Urinary bladder (tissue), 4 donors: Measurements from ENCODE around the gene NCKIPSD. TPM values are rescaled to one million over a fixed set of nuclear protein-coding genes. Genes with fewer than 3 reads are reported as not detected.

Experiments used
- DNase-seq: peaks from one replicate; pipeline ENCODE4 v3.0.0-alpha.2; 2015; ENCODE audit errors: extremely low spot score
- H3K27ac ChIP-seq: one replicate; pipeline ENCODE4 v1.5.1; 2013; ENCODE audit warnings: low read depth, mild to moderate bottlenecking, moderate library complexity
- H3K36me3 ChIP-seq: one replicate; pipeline ENCODE4 v1.6.1; 2013; ENCODE audit warnings: mild to moderate bottlenecking, moderate library complexity; ENCODE audit not compliant: insufficient read depth
- H3K4me1 ChIP-seq: one replicate; pipeline ENCODE4 v1.6.1; 2013; ENCODE audit warnings: mild to moderate bottlenecking, moderate library complexity; ENCODE audit not compliant: insufficient read depth
- H3K4me3 ChIP-seq: one replicate; pipeline ENCODE4 v1.5.1; 2013; ENCODE audit warnings: low read depth, low read length
- WGBS: extraction: QIAGEN DNeasy Blood & Tissue Kit; methylation state at CpG from one replicate; pipeline ENCODE4 v1.1.7; 2013; 5-methylcytosine and 5-hydroxymethylcytosine counted together
- polyA plus RNA-seq: library from polyadenylated mRNA; stranded (reverse); fragments of 200-250 nt; gene quantifications from one replicate; pipeline ENCODE4 v1.2.3, GENCODE V29; 2013
- total RNA-seq: library from RNA; depleted of rRNA; stranded (reverse); fragments of >200 nt; gene quantifications from one replicate; pipeline ENCODE4 v1.2.3, GENCODE V29; 2014
- donor health status: healthy with polysubstance abuse.
- donor health status: healthy.

NCKIPSD gene
- total and polyA plus RNA-seq, 2 donors, result 8.6 to 18.1 TPM

DNA sequence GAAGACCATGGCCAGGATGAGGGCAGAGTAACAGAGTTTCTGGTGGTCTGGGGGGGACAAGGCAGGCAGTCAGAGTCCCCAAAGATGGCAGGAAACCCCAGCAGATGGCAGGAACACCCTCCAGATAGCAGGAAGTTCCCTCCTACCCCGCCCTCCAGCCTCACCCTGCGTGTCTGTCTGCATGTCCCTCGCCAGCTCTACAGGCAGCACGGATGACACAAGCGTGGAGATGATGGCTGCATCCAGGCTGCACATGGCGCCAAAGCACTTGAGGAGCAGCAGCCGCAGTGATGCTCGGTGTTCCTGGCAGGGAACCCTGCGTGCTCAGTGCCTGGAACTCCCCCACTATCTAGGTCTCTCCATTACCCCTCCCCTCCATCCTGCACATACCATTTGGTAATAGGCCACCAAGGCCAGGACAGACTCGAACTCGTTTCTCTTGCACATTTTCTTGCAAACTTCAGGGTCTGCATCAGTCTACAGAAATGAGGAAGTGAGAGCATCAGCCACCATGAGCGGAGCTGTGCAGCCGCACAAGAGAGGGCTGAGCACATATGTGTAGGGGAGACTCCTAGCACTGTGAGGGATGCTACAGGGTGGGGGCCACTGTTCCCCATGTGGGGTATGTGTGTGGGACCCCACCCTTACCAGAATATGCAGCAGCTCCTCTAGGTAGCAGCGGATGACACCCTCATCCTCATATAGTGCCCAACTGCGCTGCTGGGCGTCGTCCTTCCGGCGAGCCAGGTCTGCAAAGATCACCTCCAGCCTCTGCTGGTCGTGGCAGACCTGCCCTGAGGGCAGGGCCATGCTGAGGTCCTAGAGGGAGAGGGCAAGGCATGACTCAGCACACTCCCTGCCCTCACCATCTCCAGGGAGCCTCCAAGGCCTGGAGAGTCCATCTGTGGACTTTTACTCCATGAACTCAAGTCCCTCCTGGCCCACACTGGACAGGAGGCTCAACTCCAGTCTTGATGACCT, 6.0 kb downstream of the NCKIPSD start:
- H3K4me1 ChIP-seq, result no peaks in the 10 kb centered on the region
- DNase-seq, result no peak
- H3K36me3 ChIP-seq, result no peaks in the 10 kb centered on the region

GRCh38 chr3:48678566-48679380, 6.9 kb downstream of the NCKIPSD start:
- no peaks in the 10 kb centered on the region for H3K4me1 ChIP-seq
- no peaks in the 10 kb centered on the region for H3K36me3 ChIP-seq
- H3K27ac ChIP-seq, result no peak overlapping the region
- DNase-seq, result no peak
- 94% methylated on average over 24 of the region's 24 CpGs for WGBS
- H3K4me3 ChIP-seq, result no peak overlapping the region

More for the DNA sequence above, 6.0 kb downstream of the NCKIPSD start:
- no peak overlapping the region for H3K27ac ChIP-seq
- H3K4me3 ChIP-seq, result no peak overlapping the region
- 89% methylated on average over 20 of the region's 20 CpGs for WGBS

DNA sequence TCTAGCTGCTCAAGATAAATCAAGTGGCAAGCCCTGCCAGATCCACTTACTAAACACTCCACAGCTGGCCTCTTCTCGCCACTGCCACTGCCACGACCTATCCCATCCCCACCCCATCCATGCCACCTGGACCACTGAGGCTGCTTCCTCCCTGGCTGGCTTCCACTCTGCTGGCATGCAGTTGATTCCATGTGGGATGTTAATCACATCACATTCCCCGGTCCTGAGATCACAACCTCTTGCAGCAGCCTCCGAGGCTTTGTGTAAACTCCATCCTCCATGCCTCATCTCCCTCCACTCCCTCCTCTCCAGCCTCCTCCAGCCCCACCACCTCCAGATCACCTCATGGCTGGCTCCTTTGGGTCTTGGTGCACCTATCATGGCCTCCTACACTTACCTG, 7.7 kb downstream of the NCKIPSD start:
- no peak overlapping the region for H3K27ac ChIP-seq
- H3K4me1 ChIP-seq, result no peaks in the 10 kb centered on the region
- no peak overlapping the region for H3K4me3 ChIP-seq
- H3K36me3 ChIP-seq, result no peaks in the 10 kb centered on the region
- DNase-seq, result no peak
- 67% methylated on average over 4 of the region's 4 CpGs for WGBS

- H3K4me3 ChIP-seq, result no peak overlapping the region
- no peaks in the 10 kb centered on the region for H3K36me3 ChIP-seq
- H3K27ac ChIP-seq, result no peak overlapping the region
- no peaks in the 10 kb centered on the region for H3K4me1 ChIP-seq
- 94% methylated on average over 9 of the region's 9 CpGs for WGBS
- no peak for DNase-seq
These were observed 11.2 kb downstream of the NCKIPSD start for GRCh38 chr3:48674505-48674904.

DNA sequence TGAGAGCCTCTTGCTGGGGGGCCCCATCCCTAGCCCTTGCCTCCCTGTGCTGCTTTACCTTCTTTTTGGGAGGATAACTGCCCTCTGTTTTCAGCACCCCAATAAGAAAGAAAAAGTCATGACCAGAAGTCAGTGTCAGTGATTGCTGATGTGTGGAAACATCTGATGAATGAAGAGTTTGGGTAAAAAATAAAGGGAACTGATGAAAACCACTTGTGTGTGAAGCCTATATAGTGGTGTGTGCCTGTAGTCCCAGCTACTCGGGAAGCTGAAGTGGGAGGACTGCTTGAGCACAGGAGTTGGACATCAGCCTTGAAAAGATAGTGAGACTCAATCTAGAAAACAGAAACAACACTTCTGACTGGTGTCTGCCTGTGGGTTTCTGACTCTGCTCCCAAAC, 13.2 kb downstream of the NCKIPSD start:
- H3K4me1 ChIP-seq, result no peaks in the 10 kb centered on the region
- no peak overlapping the region for H3K4me3 ChIP-seq
- WGBS, result 57% methylated on average over 1 of the region's 1 CpG
- H3K36me3 ChIP-seq, result no peaks in the 10 kb centered on the region
- no peak for DNase-seq
- H3K27ac ChIP-seq, result no peak overlapping the region

DNA sequence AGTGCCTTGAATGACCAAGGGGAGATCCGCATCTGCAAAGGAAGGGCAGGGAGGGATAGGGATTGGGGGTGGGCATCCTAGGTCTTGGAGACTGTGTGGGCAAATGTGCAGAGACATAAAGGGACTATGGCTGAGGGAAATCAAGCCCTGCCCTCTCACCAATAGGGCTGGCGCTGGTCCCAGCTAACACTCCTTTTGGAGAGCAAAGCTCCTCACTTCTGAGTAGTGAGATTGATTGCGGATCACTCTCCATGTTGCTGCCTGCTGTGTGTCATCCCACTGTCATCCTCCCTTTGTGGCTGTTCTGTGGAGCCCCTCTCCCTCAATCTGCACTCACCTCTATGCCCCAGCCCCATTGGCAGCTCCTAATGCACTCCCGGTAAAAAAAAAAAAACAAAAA, 20.8 kb downstream of the NCKIPSD start:
- Histone ChIP-seq H3K4me1 (peaks cover 5% of the 10 kb centered on the region), H3K36me3 (no peaks in the 10 kb centered on the region), H3K4me3 (no peak overlapping the region), H3K27ac (no peak overlapping the region)
- WGBS, result 81% methylated on average over 4 of the region's 4 CpGs
- no peak for DNase-seq

DNA sequence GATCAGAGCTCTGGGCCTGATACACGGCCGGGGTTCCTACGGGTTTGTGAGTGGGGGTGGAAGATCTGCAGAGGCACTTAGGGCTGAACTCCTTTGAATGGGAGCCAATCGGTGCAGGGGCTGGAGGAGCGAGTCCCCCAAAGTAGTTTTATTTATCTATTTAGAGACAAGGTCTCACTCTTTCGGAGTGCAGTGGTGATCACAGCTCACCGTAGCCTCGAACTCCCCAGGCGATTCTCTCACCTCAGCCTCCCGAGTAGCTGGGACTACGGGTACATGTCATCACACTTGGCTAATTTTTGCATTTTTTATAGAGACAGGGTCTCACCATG, 21.4 kb downstream of the NCKIPSD start:
- Histone ChIP-seq H3K4me3 (no peak overlapping the region), H3K27ac (no peak overlapping the region)

DNA sequence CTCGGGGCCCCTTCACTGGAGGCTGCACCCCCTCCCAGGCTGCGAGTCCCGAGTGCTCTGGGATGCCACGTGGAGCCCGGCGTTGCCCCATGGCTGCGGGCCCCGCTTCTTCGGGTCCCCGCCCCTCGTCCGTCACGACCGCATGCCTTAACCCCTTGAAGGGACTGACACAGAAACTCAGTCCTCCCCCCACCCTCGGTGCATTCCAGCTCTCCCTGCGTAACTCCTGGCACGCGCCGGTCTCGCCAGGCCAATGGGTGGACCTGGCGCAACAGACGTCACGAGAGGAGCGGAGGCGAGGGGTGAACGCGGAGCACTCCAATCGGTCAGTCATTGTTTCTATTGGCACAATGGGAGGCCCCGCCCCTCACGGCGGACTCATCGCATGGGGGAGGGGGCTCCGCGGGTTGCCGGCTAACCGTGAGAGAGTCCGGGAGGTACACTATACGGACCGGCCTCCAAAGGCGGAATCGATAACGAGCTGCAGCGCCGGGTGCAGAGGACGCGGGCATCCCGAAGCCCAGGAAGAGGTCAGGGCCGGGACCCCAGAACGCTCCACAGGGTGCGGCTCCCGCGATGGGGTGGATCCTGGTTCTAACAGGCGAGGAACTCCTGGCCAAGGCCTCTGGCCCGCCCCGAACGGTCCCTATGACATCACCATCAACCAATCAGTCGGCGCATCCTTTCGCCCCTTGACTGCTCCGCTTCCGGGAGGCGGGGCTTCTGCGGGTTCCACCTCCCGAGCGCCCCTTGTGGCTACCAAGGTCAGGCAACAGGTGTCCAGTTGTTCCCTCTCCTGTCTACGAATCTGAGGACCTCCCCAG, 22.0 kb downstream of the NCKIPSD start:
- Histone ChIP-seq H3K36me3 (no peaks in the 10 kb centered on the region), H3K4me1 (peaks cover 5% of the 10 kb centered on the region), H3K4me3 (peak overlapping the region; percentile 30), H3K27ac (no peak overlapping the region)
- peak; percentile 90 for DNase-seq
- WGBS, result under 1% methylated on average over 66 of the region's 66 CpGs

More for the DNA sequence above, 21.4 kb downstream of the NCKIPSD start:
- Histone ChIP-seq H3K4me1 (peaks cover 5% of the 10 kb centered on the region), H3K36me3 (no peaks in the 10 kb centered on the region)
- DNase-seq, result no peak
- WGBS, result 55% methylated on average over 11 of the region's 11 CpGs

DNA sequence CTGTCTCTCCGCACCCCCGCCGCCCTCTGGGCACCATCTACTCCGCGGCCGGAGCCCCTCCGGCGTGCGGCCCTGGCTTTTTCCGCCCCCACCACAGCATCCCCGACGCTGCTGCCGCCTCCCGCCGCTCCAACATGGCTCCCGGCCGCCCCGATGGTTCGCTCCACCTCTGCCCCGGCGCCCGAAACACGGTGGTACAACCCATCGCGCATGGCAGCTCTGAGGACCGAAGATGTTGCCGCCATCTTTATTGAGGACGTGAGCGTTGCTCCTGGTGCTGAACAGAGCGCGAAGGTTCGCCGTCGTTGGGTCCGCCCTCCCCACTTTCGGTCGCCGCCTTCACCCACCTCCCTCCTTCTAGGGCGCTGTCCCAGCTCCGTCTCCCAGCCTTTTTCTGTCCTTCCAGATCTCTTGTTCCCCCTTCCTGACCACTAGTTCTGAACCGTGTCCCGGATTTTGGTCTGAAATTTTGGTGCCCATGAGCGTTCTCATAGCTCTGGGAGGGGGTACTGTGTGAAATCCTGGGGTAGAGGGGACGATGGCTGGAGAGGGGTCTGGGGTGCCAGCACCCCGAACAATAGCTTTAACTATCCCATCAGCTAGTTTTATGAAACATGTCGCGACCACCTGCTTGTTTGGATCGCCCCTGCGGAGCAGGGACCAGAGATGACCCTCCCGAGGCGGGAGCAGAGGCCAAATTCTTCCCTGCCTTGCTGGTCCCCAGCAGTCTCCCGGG, 22.8 kb downstream of the NCKIPSD start, which contains the start of gene CELSR3:
TSS of gene CELSR3 (minus strand) at position 134 of the 736 bp plus-strand sequence. CDS start 252 bp downstream, outside the sequence.
- H3K27ac ChIP-seq, result no peak within 1 kb of the TSS
- no peak for DNase-seq
- peaks cover 5% of the 10 kb centered on the region for H3K4me1 ChIP-seq
- no peaks in the 10 kb centered on the region for H3K36me3 ChIP-seq
- H3K4me3 ChIP-seq, result peak within 1 kb of the TSS; percentile 30
- WGBS, result under 1% methylated on average over 52 of the region's 52 CpGs

DNA sequence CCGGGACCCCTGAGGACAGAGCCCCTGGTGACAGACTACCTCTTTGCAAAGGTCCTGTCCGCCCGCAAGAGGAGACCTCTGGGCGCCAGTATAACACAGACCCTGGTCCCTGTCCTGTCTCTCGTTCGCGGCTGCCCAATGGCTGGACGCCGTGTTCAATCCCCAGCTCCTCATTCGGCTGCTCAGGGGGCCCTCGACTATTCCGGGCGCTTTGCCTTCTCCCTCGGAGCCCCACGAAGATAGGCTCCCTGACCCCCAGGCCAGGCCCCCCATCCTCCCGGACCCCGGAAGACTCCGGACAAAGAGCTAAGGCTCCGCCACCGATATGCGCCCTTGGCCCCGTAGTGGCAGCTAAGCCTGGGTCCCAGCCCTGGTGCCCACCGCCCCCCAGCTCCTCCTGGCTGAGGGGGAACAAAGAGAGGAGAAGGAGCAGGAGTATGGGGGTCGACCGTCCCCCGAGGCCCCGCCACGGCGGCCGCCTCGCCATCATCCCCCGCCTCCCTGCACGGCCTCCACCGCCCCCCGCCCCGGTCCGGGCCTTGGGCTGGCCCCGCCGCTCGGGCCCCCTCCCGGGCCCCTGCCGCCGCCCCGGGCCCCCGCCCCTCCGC, 23.5 kb downstream of the NCKIPSD start:
- Histone ChIP-seq H3K36me3 (no peaks in the 10 kb centered on the region), H3K27ac (no peak overlapping the region), H3K4me3 (no peak overlapping the region), H3K4me1 (peaks cover 5% of the 10 kb centered on the region)
- WGBS, result 2% methylated on average over 46 of the region's 46 CpGs
- no peak for DNase-seq

- H3K4me1 ChIP-seq, result peaks cover 5% of the 10 kb centered on the region
- H3K27ac ChIP-seq, result no peak overlapping the region
- WGBS, result 2% methylated on average over 67 of the region's 67 CpGs
- no peak overlapping the region for H3K4me3 ChIP-seq
- no peaks in the 10 kb centered on the region for H3K36me3 ChIP-seq
- DNase-seq, result no peak
These were observed 24.1 kb downstream of the NCKIPSD start for GRCh38 chr3:48661501-48662144.

DNA sequence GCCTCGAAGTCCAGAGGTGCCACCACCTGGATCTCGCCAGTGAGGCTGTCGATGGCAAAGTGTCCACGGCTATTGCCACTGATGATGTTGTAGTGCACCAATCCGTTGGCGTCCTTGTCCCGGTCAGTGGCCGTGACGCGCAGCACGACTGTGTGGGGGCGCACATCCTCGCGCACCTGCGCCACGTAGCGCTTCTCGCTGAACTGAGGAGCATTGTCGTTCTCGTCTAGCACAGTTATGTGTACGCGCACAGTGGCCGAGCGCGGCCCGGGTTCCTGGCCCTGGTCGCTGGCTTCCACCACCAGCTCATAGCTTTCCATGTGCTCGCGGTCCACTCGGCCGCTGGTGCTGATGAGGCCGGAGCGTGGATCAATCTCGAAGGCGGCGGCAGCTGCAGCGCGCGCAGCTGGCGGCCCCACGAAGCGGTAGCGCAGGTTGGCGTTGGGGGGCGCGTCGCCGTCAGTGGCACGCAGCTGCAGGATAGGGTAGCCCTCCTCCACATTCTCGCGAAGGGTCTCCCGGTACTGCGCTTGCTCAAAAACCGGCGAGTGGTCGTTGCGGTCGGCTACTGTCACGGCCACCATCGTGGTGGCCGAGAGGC, 24.8 kb downstream of the NCKIPSD start:
- H3K4me3 ChIP-seq, result no peak overlapping the region
- 58% methylated on average over 61 of the region's 61 CpGs for WGBS

More for the DNA sequence above, 24.8 kb downstream of the NCKIPSD start:
- Histone ChIP-seq H3K4me1 (peaks cover 5% of the 10 kb centered on the region), H3K36me3 (no peaks in the 10 kb centered on the region), H3K27ac (no peak overlapping the region)
- no peak for DNase-seq
